Erythroblast (primary cell): ENCODE measurements around the gene LRP1B.

Experiments used
- GATA1 ChIP-seq: IDR thresholded peaks from 2 replicates; pipeline ENCODE4 v1.6.1; 2011; ENCODE audit warnings: low read depth, mild to moderate bottlenecking, control low read depth, low read length, moderate library complexity
- POLR2A ChIP-seq: IDR thresholded peaks from 2 replicates; pipeline ENCODE4 v1.6.1; 2011; ENCODE audit warnings: mild to moderate bottlenecking, low read length

- no peak for TF ChIP-seq POLR2A
- TF ChIP-seq GATA1: no peak
Measured at GRCh38 chr2:140234116-140234515, 1896.7 kb downstream of the LRP1B start.
